GM12872 (cell line): Measurements from ENCODE around the gene PLIN3.

ENCODE experiments used
- CTCF ChIP-seq: IDR thresholded peaks from 3 replicates; pipeline ENCODE4 v1.5.1; 2011; ENCODE audit warnings: low read depth, mild to moderate bottlenecking, low read length, moderate library complexity; ENCODE audit not compliant: insufficient read depth

Gene PLIN3

GRCh38 chr19:4839192-4839591 is 28.3 kb downstream of the PLIN3 start:
- no peak for TF ChIP-seq CTCF

GRCh38 chr19:4832776-4833175 is 34.7 kb downstream of the PLIN3 start:
- no peak for TF ChIP-seq CTCF

DNA sequence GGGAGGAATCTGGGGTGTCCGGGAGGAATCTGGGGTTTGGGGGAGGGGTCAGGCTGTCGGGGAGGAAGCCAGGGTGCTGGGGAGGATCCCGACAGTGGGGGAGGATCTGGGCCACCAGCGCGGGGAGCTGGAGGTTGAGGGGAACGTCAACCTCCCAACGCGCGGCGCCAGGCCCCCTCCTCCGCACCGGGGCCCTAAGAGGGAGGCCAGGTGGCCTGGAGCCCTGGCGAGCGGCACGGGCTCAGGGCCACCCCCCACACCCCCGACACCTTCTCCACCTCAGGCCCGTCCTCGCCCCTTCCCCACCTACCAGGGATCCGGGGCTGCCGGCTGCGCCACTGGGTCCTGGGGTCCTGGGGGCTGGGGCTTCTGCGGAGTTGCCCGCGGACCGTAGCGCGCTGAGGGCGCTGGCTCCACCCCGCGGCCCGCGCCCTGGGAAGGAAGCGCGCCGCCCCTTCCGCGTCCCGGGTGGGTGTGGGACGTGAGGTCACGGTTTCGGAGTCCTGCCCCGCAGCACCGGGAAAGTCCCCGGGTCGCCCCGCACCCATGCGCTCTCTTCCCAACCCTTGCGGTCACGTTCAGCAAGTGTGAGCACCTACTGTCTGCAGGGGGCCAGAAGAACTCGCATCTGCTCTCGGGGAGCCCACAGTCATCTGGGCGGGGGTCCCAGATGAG is 36.0 kb downstream of the PLIN3 start, which contains the start of gene TICAM1:
TICAM1 (minus strand) TSS at position 409 of the 675 bp plus-strand sequence. CDS start 13,335 bp downstream, outside the sequence.
- TF ChIP-seq CTCF = 0 out of 3 replicates have a peak, but pooled peaks have one; percentile 5

DNA sequence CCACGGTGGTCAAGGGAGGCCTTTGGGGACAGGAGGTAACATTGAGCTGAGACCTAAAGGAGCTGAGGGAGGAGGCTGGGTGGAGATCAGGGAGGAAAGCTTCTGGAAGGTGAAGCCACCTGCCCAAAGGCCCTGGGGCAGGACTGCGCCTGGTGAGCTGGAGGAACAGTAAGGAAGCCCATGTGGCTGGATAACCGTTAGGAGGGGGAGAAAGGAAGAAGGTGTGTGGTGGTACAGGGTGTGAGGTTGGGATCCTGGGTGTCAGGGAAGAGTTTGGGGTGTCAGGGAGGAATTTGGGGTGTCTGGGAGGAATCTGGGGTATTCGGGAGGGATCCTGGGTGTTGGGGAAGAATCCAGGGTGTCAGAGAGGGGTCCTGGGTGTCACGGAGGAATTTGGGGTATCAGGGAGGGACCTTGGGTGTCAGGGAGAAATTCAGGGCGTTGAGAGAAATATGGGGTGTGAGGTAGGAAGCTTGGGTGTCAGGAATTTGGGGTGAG is 36.6 kb downstream of the PLIN3 start:
- no peak for TF ChIP-seq CTCF

DNA sequence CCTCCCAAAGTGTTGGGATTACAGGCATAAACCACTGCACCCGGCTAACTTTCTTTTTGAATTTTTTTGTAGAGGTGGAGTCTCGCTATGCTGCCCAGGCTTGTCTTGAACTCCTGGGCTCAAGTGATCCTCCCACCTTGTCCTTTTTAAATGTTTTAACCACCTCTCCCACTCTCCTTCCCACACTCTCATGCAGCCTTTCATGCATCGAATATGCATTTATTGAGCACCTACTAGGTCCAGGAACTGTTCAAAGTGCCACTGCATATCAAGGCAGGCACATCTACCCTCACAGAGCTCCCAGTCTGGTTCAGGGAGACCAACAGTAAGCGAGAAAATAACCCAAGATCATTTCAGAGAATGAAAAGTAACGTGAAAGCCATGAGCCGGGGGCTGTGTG is 37.1 kb downstream of the PLIN3 start:
- no peak for TF ChIP-seq CTCF

- peak; percentile 34; the same call in 1 of the 3 replicates for TF ChIP-seq CTCF
Observed at GRCh38 chr19:4829001-4829712, 38.3 kb downstream of the PLIN3 start.

GRCh38 chr19:4823577-4823976 is 43.9 kb downstream of the PLIN3 start:
- no peak for TF ChIP-seq CTCF
